HepG2 (cell line): ENCODE data around the gene PPA1. TPM values are rescaled to one million over a fixed set of nuclear protein-coding genes. Genes with fewer than 3 reads are reported as not detected.

Experiments
- ETV5 ChIP-seq: IDR thresholded peaks from 2 replicates; pipeline ENCODE4 v1.6.1; 2018; ENCODE audit warnings: missing biosample characterization, missing genetic modification reagents, inconsistent platforms, borderline replicate concordance
- FOXA3 ChIP-seq: IDR thresholded peaks from 2 replicates; pipeline ENCODE4 v1.6.1; 2016; ENCODE audit warnings: missing genetic modification reagents, missing compliant biosample characterization
- GATAD1 ChIP-seq: IDR thresholded peaks from 2 replicates; pipeline ENCODE4 v1.6.1; 2016; ENCODE audit warnings: missing genetic modification reagents, missing compliant biosample characterization
- HDAC1 ChIP-seq: sonication (generic); formaldehyde crosslinking; IDR thresholded peaks from 2 replicates; pipeline ENCODE4 v1.5.1; 2020; ENCODE audit warnings: mild to moderate bottlenecking, missing genetic modification reagents
- ISX ChIP-seq: sonication (generic); formaldehyde crosslinking; conservative IDR thresholded peaks from 2 replicates; pipeline ENCODE4 v1.5.0; 2020; ENCODE audit warnings: missing genetic modification reagents
- PHF5A ChIP-seq: IDR thresholded peaks from one replicate; pipeline ENCODE4 v1.6.1; 2018; ENCODE audit warnings: low read depth, missing genetic modification reagents; ENCODE audit not compliant: unreplicated experiment
- PPARG ChIP-seq: conservative IDR thresholded peaks from 2 replicates; pipeline ENCODE4 v1.6.1; 2016; ENCODE audit warnings: missing biosample characterization, missing genetic modification reagents
- RARA ChIP-seq: IDR thresholded peaks from 2 replicates; pipeline ENCODE4 v1.6.1; 2016; ENCODE audit warnings: missing genetic modification reagents, missing compliant biosample characterization
- TBX2 ChIP-seq: sonication (generic); formaldehyde crosslinking; IDR thresholded peaks from 2 replicates; pipeline ENCODE4 v1.5.0; 2020; ENCODE audit warnings: missing genetic modification reagents, mild to moderate bottlenecking, borderline replicate concordance
- TEAD3 ChIP-seq: optimal IDR thresholded peaks from 2 replicates; pipeline ENCODE3; 2016; ENCODE audit warnings: borderline replicate concordance
- THAP11 ChIP-seq: IDR thresholded peaks from 2 replicates; pipeline ENCODE4 v1.6.1; 2016; ENCODE audit warnings: missing biosample characterization, missing genetic modification reagents
- TOE1 ChIP-seq: sonication (generic); formaldehyde crosslinking; IDR thresholded peaks from 2 replicates; pipeline ENCODE4 v1.4.0; 2020; ENCODE audit warnings: mild to moderate bottlenecking, missing genetic modification reagents
- TRAFD1 ChIP-seq: sonication (generic); formaldehyde crosslinking; IDR thresholded peaks from 2 replicates; pipeline ENCODE4 v1.5.1; 2020; ENCODE audit warnings: missing genetic modification reagents, mild to moderate bottlenecking, borderline replicate concordance
- ZFP91 ChIP-seq: sonication (generic); formaldehyde crosslinking; IDR thresholded peaks from 2 replicates; pipeline ENCODE4 v1.9.0; 2022; ENCODE audit warnings: missing genetic modification reagents, mild to moderate bottlenecking, borderline replicate concordance
- ZNF230 ChIP-seq: sonication (generic); formaldehyde crosslinking; IDR thresholded peaks from 2 replicates; pipeline ENCODE4 v1.4.0; 2020; ENCODE audit warnings: mild to moderate bottlenecking, missing genetic modification reagents
- ZNF282 ChIP-seq: fragments of 450-650 bp; IDR thresholded peaks from 2 replicates; pipeline ENCODE4 v1.6.1; 2018; ENCODE audit not compliant: partially characterized antibody
- ZNF292 ChIP-seq: sonication (generic); formaldehyde crosslinking; IDR thresholded peaks from 2 replicates; pipeline ENCODE4 v1.8.1; 2022; ENCODE audit warnings: mild to moderate bottlenecking, low read depth, missing genetic modification reagents, borderline replicate concordance
- ZNF331 ChIP-seq: sonication (generic); formaldehyde crosslinking; IDR thresholded peaks from 2 replicates; pipeline ENCODE4 v1.4.0; 2020; ENCODE audit warnings: missing genetic modification reagents
- ZNF335 ChIP-seq: sonication (generic); formaldehyde crosslinking; IDR thresholded peaks from 2 replicates; pipeline ENCODE4 v1.4.0; 2020; ENCODE audit warnings: missing genetic modification reagents
- ZNF383 ChIP-seq: sonication (generic); formaldehyde crosslinking; IDR thresholded peaks from 2 replicates; pipeline ENCODE4 v1.4.0; 2020; ENCODE audit warnings: missing genetic modification reagents, mild to moderate bottlenecking, borderline replicate concordance
- ZNF441 ChIP-seq: sonication (generic); formaldehyde crosslinking; IDR thresholded peaks from 2 replicates; pipeline ENCODE4 v1.7.0; 2021; ENCODE audit warnings: missing genetic modification reagents, borderline replicate concordance
- ZNF616 ChIP-seq: sonication (generic); formaldehyde crosslinking; IDR thresholded peaks from 2 replicates; pipeline ENCODE4 v1.5.0; 2020; ENCODE audit warnings: low read depth, mild to moderate bottlenecking, missing genetic modification reagents
- ZNF749 ChIP-seq: sonication (generic); formaldehyde crosslinking; IDR thresholded peaks from 2 replicates; pipeline ENCODE4 v1.8.0; 2022; ENCODE audit warnings: mild to moderate bottlenecking, missing genetic modification reagents, moderate library complexity, borderline replicate concordance
- ZNF777 ChIP-seq: sonication (generic); formaldehyde crosslinking; IDR thresholded peaks from 2 replicates; pipeline ENCODE4 v1.4.0; 2020; ENCODE audit warnings: missing genetic modification reagents
- polyA plus RNA-seq, 8 experiments: library from polyadenylated mRNA; depleted of rRNA in 3 of 8; stranded (reverse) in 7 of 8; unstranded in 1 of 8; fragments of >200 nt; fragmentation: Illumina TruSeq in 4 of 8; extraction: Trizol in 4 of 8; gene quantifications; 2 replicates each; pipeline versions ENCODE4 v1.2.1 to v1.2.3, GENCODE V29; 2011 to 2016; ENCODE audit warnings: low read depth in 4 of 8, missing spikeins in 1 of 8, mixed read lengths in 1 of 8; ENCODE audit not compliant: insufficient read depth in 1 of 8
- total RNA-seq, 5 experiments: library from RNA; depleted of rRNA; stranded (reverse); fragments of >200 nt; fragmentation: Illumina TruSeq; extraction: Trizol; gene quantifications; 2 replicates each; pipeline ENCODE4 v1.2.3, GENCODE V29; 2016; ENCODE audit warnings: low read depth in 1 of 5
- TF ChIP-seq, protein P1 (sequence below): sonication (generic); formaldehyde crosslinking; conservative IDR thresholded peaks from 2 replicates; pipeline ENCODE4 v1.8.0; 2022; ENCODE audit warnings: mild to moderate bottlenecking, moderate library complexity, missing genetic modification reagents
- TF ChIP-seq, protein P2 (sequence below): sonication (generic); formaldehyde crosslinking; IDR thresholded peaks from 2 replicates; pipeline ENCODE4 v1.4.0; 2020; ENCODE audit warnings: mild to moderate bottlenecking, missing genetic modification reagents

Gene PPA1
- total and polyA plus RNA-seq, 2 of the 13 experiments (the other 11 are each of a cell fraction or from before 2014, with no cell fraction given): 136 to 250 TPM

- TF ChIP-seq TRAFD1: no peak
- peak; percentile 93 for TF ChIP-seq PPARG (CRISPR knock-in tag)
- TF ChIP-seq ZNF616: no peak
- no peak for TF ChIP-seq ISX
- TF ChIP-seq ZNF335 (CRISPR knock-in tag): peak; percentile 54; the same call in 1 of the 2 replicates
- TF ChIP-seq, protein P1, sequence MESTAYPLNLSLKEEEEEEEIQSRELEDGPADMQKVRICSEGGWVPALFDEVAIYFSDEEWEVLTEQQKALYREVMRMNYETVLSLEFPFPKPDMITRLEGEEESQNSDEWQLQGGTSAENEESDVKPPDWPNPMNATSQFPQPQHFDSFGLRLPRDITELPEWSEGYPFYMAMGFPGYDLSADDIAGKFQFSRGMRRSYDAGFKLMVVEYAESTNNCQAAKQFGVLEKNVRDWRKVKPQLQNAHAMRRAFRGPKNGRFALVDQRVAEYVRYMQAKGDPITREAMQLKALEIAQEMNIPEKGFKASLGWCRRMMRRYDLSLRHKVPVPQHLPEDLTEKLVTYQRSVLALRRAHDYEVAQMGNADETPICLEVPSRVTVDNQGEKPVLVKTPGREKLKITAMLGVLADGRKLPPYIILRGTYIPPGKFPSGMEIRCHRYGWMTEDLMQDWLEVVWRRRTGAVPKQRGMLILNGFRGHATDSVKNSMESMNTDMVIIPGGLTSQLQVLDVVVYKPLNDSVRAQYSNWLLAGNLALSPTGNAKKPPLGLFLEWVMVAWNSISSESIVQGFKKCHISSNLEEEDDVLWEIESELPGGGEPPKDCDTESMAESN (CRISPR knock-in tag): 0 out of 2 replicates have a peak, but pooled peaks have one; percentile 11
- no peak for TF ChIP-seq PHF5A (CRISPR knock-in tag)
- peak; percentile 46; the same call in 1 of the 2 replicates for TF ChIP-seq ZFP91 (CRISPR knock-in tag)
- TF ChIP-seq ZNF749 (CRISPR knock-in tag): no peak
- 0 out of 2 replicates have a peak, but pooled peaks have one; percentile 41 for TF ChIP-seq ZNF230 (CRISPR knock-in tag)
- peak; percentile 61; the same call in 1 of the 2 replicates for TF ChIP-seq GATAD1 (CRISPR knock-in tag)
- TF ChIP-seq ZNF282: no peak
- TF ChIP-seq ZNF777: no peak
- peak; percentile 37; the same call in 1 of the 2 replicates for TF ChIP-seq ZNF292
- peak; percentile 73 for TF ChIP-seq TBX2
- TF ChIP-seq FOXA3 (CRISPR knock-in tag): 0 out of 2 replicates have a peak, but pooled peaks have one; percentile 43
- TF ChIP-seq RARA (CRISPR knock-in tag): 0 out of 2 replicates have a peak, but pooled peaks have one; percentile 42
- TF ChIP-seq TEAD3 (CRISPR knock-in tag): peak; percentile 86
- TF ChIP-seq THAP11 (CRISPR knock-in tag): peak; percentile 77
- 0 out of 2 replicates have a peak, but pooled peaks have one; percentile 45 for TF ChIP-seq ZNF331 (CRISPR knock-in tag)
- TF ChIP-seq ZNF441 (CRISPR knock-in tag): no peak
- TF ChIP-seq TOE1 (CRISPR knock-in tag): no peak
- TF ChIP-seq, protein P2, sequence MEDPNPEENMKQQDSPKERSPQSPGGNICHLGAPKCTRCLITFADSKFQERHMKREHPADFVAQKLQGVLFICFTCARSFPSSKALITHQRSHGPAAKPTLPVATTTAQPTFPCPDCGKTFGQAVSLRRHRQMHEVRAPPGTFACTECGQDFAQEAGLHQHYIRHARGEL (CRISPR knock-in tag): no peak
- 0 out of 2 replicates have a peak, but pooled peaks have one; percentile 42 for TF ChIP-seq ZNF383 (CRISPR knock-in tag)
- peak; percentile 69; the same call in 1 of the 2 replicates for TF ChIP-seq HDAC1 (CRISPR knock-in tag)
- peak; percentile 96 for TF ChIP-seq ETV5 (CRISPR knock-in tag)
Measured at GRCh38 chr10:70174058-70174741, 59.0 kb downstream of the PPA1 start (continued).
